Measurements from ENCODE around the gene POLD1.
"Not testable (repeated sequence)": the region's sequence is repeated elsewhere in the genome, so short reads cannot be mapped to it uniquely, and the experiment has no call there.

POLD1 gene

DNA sequence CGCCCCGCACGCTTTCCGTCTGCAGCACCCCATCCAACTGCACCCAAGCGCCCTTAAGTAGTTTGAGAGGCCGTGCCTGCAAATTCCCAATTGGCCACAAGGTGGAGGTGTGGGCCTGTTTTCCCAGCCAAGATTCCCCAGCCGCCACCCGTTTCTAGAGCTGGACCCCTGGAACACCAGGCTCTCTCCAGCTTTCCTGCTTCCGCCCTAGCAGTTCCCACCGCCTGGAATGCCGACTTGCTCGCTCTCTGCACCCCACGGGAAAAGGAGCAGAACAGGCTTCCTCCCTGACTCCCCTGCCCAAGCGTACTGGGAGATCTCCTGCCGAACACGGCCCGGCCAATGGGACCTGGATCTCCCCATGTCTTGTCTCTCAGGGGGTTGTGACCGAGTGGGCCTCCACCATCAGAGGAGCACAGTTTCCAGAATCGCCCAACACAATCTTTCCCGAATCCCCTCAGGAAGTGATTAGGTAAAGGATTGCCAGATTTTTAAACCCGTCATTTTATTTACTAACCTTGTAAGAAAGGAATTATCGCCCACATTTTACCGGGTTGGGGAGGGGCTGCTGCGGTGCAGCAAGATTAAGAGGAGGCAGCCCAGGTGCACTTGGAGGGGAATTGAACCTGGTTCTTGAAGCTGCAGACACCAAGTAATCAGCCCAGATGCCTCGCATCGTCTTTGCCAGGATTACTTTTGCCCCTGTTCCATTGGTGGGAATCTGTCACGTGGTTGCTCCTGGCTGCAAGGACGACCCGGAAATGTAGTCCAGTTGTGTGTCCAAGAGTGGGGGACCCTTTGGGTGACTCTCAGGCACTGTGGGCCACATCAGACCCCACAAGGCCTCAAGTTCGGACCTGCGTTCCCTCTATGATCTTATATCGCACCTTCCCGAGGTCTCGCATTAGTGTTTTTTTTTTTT lies 15.2 kb upstream of the POLD1 start:
- peak; percentile 57 to 84 for DNase-seq

- no peak for DNase-seq
Measured at GRCh38 chr19:50371914-50372475, 12.2 kb upstream of the POLD1 start.

DNA sequence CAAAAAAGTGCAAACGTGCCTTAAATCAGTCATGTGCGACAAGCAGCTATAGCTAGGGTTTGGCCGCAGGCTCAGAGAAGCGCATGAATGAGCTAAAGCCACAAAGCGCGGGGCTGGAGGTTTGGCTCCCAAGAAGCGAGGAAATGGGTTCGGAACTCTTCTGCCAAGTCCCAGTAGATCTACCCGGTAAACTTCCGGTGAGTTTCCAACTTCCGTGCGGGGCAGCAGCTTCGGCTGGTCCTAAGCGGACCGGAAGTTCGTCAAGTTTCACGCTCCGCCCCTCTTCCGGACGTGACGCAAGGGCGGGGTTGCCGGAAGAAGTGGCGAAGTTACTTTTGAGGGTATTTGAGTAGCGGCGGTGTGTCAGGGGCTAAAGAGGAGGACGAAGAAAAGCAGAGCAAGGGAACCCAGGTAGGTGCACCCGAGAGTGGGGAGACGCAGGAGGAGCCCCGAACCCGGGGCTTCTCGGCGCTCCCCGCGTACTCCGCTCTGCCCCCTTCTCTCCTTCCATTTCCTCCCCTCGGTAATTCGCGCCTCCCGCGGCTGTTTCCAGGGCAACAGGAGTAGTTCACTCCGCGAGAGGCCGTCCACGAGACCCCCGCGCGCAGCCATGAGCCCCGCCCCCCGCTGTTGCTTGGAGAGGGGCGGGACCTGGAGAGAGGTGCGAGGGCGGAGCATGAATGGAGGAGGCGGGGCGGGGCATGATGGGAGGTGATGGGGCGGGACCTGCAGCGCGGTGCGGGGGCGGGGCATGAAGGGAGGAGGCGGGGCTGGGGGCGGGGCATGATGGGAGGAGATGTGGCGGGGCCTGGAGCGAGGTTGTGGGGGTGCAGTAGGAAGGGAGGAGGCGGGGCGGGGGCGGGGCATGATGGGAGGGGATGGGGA lies 7.7 kb upstream of the POLD1 start, which contains the start of gene NR1H2:
Gene NR1H2 (plus strand): TSS at position 292 of the 885 bp plus-strand sequence. CDS start 1,149 bp downstream, outside the sequence.
- peak; percentile 91 to 93 for DNase-seq

GRCh38 chr19:50377051-50377461 lies 7.1 kb upstream of the POLD1 start:
- no peak for DNase-seq

GRCh38 chr19:50377517-50377916 lies 6.6 kb upstream of the POLD1 start:
- no peak for DNase-seq

DNA sequence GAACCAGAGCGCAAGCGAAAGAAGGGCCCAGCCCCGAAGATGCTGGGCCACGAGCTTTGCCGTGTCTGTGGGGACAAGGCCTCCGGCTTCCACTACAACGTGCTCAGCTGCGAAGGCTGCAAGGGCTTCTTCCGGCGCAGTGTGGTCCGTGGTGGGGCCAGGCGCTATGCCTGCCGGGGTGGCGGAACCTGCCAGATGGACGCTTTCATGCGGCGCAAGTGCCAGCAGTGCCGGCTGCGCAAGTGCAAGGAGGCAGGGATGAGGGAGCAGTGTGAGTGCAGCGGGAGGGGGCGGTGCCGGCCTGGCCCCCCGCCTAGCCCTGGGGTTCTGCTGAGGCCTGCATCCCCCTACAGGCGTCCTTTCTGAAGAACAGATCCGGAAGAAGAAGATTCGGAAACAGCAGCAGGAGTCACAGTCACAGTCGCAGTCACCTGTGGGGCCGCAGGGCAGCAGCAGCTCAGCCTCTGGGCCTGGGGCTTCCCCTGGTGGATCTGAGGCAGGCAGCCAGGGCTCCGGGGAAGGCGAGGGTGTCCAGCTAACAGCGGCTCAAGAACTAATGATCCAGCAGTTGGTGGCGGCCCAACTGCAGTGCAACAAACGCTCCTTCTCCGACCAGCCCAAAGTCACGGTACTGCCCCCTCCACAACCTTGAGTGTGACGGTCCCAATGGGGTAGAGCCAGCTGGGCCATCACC lies 5.8 kb upstream of the POLD1 start:
- no peak for DNase-seq

- DNase-seq = no peak
Measured at GRCh38 chr19:50378863-50379236, 5.3 kb upstream of the POLD1 start.

- no peak for DNase-seq
Measured at GRCh38 chr19:50379602-50380001, 4.5 kb upstream of the POLD1 start.

DNA sequence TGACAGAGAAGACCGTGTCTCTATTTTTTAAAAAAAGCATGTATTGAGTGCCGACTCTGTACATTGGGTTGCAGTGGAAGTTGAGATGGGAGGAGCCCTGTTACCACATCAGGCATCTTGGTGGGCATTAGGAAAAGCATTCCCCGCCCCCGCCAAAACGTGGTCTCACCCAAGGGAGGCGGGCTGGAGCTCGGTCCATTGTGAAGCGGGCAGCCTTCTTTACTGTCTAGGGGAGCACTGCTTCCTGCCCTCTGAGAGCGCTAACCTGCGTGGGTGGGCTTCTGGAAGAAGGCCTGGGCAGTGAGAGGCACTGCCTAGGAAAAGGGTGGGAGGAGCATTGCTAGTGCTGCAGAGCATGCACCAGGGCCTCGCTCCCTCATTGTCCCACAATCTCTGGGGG lies 4.0 kb upstream of the POLD1 start:
- DNase-seq = no peak

DNA sequence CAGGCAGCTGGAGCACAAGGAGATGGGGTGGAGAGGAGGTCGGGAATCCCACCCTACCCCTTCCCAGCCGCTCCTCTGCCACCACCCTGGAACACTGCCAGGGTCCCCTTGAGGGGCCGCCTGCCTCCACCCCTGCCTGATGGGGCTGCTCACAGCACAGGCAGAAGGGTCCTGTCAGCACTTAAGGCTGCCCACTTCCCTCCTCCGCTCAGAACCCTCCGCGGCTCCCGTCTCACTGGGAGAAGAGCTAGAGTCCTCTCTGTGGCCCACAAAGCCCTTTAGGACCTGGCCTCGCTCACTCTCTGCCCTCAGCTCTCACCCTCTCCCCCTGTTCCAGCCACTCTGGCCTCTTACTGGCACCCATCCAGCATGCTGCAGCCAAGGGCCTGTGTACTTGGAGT lies 3.4 kb upstream of the POLD1 start:
- no peak for DNase-seq

DNA sequence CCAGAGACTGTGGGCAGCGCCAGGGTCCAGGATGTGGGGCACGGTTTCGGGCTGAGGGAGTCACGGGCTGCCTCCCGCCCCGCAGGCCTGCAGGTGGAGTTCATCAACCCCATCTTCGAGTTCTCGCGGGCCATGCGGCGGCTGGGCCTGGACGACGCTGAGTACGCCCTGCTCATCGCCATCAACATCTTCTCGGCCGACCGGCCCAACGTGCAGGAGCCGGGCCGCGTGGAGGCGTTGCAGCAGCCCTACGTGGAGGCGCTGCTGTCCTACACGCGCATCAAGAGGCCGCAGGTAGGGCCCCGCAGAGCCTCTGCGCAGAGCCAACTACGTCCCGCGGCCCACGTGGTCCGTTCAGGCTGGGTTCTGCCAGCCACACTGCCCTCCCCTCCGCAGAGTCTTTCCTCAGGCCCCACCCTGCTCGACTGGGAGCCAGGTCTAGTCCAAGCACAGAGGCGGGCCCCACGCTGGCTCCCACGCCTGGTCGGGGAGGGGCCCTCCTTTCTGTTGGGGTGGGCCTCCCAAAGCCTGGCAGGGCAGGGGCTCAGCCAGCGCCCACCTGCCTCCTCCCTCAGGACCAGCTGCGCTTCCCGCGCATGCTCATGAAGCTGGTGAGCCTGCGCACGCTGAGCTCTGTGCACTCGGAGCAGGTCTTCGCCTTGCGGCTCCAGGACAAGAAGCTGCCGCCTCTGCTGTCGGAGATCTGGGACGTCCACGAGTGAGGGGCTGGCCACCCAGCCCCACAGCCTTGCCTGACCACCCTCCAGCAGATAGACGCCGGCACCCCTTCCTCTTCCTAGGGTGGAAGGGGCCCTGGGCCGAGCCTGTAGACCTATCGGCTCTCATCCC lies 2.0 kb upstream of the POLD1 start:
- DNase-seq = no peak

DNA sequence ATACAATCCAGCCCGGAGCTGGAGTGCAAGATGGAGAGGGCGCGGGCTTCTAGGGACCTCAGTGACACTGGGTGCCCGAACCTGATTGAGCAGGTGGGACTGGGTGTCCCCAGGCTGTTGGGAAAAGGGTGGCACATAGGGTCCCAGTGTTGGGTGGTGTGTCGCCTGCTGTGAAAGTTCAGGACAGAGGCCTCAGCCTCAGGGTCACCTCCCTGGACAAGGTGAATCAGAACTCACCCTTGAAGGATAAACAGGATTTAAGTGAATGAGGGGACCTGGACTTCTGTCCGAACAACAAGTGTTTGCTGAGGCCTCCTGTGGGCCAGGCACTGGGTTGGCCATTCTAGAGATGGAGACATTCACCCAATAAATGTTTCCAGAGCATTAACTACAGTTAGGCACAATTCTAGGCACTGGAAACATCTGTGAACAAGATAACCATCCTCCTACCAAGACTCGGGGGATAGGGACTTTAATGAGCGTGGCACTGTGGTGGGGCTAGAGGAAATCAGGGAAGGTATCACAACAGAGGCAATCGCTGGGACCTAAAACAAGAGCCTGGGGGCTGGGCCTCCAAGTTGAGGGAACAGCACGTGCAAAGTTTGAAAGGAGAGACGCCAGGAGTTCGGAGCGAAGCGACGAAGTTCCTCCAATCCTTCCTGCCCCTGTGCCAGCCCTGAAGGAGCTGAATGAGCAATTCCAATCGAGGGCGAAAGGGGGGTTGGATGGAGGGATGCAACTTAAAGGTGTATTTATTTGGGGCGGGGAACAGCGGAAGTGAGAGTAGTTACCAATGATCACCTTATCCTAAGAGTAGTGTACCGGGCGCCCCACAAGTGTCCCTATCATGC lies 921 bp upstream of the POLD1 start:
- no peak for DNase-seq

GRCh38 chr19:50384685-50385535 lies 763 bp downstream of the POLD1 start:
- DNase-seq = no peak

GRCh38 chr19:50387176-50387867 lies 3.2 kb downstream of the POLD1 start:
- DNase-seq = peak in 1 of 2 donors; percentile 31

- DNase-seq = no peak
Measured at GRCh38 chr19:50387868-50388245, 3.7 kb downstream of the POLD1 start.

DNA sequence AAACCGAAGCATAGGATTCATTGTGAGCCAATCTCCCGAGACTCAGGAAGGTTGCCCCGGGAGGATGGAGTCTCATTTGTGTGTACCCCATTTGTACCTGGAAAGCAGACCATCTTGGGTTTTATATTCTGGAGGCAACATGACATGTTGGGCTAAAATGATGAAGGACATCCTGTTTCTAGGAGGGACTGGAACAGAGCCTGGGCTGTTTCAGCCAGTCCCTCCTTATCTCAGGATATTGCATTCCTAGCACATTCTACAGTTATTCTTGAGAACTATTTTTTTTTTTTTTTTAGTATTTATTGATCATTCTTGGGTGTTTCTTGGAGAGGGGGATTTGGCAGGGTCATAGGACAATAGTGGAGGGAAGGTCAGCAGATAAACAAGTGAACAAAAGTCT lies 6.1 kb downstream of the POLD1 start:
- DNase-seq = not testable (repeated sequence)

DNA sequence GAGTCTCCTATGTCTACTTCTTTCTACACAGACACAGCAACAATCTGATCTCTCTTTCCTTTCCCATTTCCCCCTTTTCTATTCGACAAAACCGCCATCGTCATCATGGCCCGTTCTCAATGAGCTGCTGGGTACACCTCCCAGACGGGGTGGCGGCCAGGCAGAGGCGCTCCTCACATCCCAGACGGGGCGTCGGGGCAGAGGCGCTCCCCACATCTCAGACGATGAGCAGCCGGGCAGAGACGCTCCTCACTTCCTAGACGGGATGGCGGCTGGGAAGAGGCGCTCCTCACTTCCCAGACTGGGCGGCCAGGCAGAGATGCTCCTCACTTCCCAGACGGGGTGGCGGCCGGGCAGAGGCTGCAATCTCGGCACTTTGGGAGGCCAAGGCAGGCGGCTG lies 6.8 kb downstream of the POLD1 start:
- not testable (repeated sequence) for DNase-seq

DNA sequence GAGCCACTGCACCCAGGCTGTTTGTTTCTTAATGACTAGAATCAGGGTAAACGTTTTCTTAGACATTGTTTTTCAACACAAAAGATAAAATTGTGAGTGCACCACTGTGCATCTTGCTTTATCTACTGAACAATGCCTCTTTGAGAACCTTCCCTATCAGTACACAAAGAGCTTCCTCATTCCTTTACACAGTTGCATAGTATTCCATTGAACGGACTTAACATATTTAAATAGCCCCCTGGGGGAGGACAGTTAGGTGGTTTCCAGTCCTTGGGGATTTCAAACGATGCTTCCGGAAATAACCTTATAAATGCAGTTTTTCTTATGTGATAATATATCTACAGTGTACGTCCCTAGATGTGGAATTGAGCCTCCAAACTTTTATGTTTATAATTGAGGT lies 8.6 kb downstream of the POLD1 start:
- no peak for DNase-seq

GRCh38 chr19:50393589-50393988 lies 9.4 kb downstream of the POLD1 start:
- DNase-seq = no peak
